ENCODE measurements around the gene CRCP. TPM values are rescaled to one million over a fixed set of nuclear protein-coding genes. Genes with fewer than 3 reads are reported as not detected.
"Not testable (repeated sequence)": the region's sequence is repeated elsewhere in the genome, so short reads cannot be mapped to it uniquely, and the experiment has no call there.

CRCP gene
- total RNA-seq, 2 donors from 2014 or later: 33.0 to 34.4 TPM

DNA sequence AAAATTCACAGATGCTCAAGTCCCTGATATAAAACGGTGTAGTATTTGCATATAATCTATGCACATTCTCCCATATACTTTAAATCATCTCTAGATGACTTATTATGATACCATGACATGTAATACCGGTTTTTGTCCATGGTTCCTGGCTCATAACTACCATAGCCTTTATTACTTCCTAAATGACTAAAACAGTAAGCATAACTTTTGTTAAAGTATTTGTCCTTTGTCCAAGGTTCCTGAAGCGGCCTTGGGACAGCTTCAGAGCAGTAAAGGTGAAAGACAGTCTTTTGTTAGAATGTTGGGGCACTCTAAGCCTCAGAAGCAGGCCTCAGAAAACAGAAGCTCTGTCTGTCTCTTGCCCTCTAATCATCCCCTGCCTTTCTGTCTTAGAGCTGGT lies 4.0 kb downstream of the CRCP start:
- no peaks in the 10 kb centered on the region for H3K9me3 ChIP-seq
- no peak for DNase-seq
- no peaks in the 10 kb centered on the region for H3K36me3 ChIP-seq
- no peak overlapping the region for H3K9ac ChIP-seq (ENCODE audit: low read depth in 2 of 2, low read length in 2 of 2)
- H3K4me3 ChIP-seq: no peak overlapping the region
- no peak overlapping the region for H3K27ac ChIP-seq
- TF ChIP-seq, protein P1, sequence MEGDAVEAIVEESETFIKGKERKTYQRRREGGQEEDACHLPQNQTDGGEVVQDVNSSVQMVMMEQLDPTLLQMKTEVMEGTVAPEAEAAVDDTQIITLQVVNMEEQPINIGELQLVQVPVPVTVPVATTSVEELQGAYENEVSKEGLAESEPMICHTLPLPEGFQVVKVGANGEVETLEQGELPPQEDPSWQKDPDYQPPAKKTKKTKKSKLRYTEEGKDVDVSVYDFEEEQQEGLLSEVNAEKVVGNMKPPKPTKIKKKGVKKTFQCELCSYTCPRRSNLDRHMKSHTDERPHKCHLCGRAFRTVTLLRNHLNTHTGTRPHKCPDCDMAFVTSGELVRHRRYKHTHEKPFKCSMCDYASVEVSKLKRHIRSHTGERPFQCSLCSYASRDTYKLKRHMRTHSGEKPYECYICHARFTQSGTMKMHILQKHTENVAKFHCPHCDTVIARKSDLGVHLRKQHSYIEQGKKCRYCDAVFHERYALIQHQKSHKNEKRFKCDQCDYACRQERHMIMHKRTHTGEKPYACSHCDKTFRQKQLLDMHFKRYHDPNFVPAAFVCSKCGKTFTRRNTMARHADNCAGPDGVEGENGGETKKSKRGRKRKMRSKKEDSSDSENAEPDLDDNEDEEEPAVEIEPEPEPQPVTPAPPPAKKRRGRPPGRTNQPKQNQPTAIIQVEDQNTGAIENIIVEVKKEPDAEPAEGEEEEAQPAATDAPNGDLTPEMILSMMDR (IDR thresholded peaks at IDR 0.05): no peak
- H3K27me3 ChIP-seq: no peaks in the 10 kb centered on the region
- intact Hi-C loops (cut with DNase I): no loop called here
- peaks cover 7% of the 10 kb centered on the region for H3K4me1 ChIP-seq

DNA sequence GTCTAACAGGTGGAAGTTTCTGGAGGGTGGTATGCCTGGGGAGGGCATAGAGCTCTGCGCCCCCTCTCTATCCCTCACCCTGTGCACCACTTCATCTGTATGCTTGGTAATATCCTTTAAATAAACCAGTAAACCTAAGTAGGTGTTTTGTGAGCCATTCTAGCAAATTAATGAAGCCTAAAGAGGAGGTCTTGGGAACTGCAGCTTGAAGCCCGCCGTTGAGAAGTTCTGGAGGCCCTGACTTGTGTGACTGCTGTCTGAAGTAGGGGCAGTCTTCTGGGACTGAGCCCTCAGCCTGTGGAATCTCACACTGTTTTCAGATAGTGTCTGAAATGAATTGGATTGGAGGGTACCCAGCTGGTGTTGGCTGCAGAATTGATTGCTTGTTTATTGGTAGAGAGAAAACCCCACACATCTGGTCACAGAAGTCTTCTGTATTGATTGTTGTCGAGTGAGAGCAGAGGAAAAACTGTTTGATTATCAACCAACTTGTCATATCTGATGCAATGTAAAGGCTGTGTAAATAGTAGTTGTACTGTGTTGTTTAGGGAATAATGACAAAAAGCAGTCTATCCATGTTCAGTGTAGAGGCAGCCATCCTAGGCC lies 4.7 kb downstream of the CRCP start:
- no peak for DNase-seq
- H3K9me3 ChIP-seq: no peaks in the 10 kb centered on the region
- no peak overlapping the region for H3K4me3 ChIP-seq
- no peak overlapping the region for H3K9ac ChIP-seq (ENCODE audit: low read depth in 2 of 2, low read length in 2 of 2)
- H3K4me1 ChIP-seq: peaks cover 4% of the 10 kb centered on the region
- TF ChIP-seq, protein P1 (IDR thresholded peaks at IDR 0.05): no peak
- intact Hi-C loops (cut with DNase I): no loop called here
- H3K36me3 ChIP-seq: no peaks in the 10 kb centered on the region
- no peak overlapping the region for H3K27ac ChIP-seq
- H3K27me3 ChIP-seq: no peaks in the 10 kb centered on the region

DNA sequence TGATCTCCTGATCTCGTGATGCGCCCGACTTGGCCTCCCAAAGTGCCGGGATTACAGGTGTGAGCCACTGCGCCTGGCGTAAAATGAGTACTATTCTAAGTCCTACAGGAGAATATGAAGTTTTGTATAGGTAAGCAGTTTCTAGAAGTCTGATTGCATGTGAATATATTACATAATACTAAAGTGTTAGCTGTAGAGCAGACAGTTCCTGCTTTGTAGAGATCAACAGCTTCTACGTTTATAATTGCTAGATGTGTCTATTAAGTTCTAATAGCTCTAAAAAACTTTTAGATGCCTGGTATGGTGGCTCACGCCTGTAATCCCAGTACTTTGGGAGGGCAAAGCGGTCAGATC lies 8.5 kb downstream of the CRCP start:
- H3K27ac ChIP-seq: no peak overlapping the region

DNA sequence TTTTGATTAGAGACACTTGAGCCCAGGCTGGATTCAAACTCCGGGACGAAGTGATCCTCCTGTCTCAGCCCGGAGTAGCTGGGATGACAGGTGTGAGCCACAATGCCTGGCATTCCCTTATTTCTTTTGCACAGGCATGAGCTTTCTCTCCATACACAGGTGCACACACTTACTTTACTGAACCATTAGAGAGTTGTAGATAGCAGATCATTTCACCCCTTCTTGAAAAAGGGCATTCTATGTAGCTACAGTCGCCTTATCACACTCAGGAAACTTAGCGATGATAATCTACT lies 9.9 kb downstream of the CRCP start:
- intact Hi-C loops (cut with DNase I); H3K27ac ChIP-seq; H3K4me1 ChIP-seq; H3K9ac ChIP-seq (ENCODE audit: low read depth in 2 of 2, low read length in 2 of 2); H3K27me3 ChIP-seq; H3K9me3 ChIP-seq; H3K4me3 ChIP-seq; H3K36me3 ChIP-seq; DNase-seq: not testable (repeated sequence)

More for the DNA sequence above, 8.5 kb downstream of the CRCP start:
- intact Hi-C loops (cut with DNase I): no loop called here
- Histone ChIP-seq H3K4me3 (no peak overlapping the region), H3K36me3 (no peaks in the 10 kb centered on the region), H3K4me1 (no peaks in the 10 kb centered on the region), H3K9me3 (no peaks in the 10 kb centered on the region), H3K27me3 (no peaks in the 10 kb centered on the region), H3K9ac (ENCODE audit: low read depth in 2 of 2, low read length in 2 of 2) (no peak overlapping the region)
- TF ChIP-seq, protein P1 (IDR thresholded peaks at IDR 0.05): no peak
- no peak for DNase-seq

DNA sequence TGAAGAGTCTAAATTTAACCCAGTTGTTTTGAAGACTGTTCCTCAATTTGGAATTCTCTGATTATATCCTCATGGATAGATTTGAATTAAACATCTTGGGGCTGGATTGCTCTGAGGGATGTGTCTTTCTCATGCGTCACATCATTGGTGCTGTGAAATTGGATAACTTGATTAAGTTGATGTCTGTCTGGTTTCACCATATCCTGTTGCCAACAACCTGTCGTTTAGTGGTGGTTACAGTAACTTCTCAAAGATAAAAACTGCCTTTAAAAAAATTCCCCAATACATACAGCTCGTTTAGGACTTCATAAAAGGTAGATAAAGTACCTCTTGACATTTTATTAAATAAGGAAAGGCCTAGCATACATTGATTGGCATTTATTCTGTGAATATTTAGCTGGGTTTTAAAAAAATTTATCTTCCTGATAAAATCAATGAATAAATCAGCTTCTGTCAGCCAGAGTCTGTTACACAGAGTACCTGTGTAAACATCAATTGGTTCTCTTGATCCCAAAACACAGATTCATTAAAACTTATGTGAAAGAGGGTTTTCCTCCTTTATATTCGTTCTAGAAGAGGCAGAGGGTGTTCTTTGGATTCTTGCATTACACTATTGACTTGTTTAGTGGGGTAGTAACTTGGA lies 10.5 kb downstream of the CRCP start:
- intact Hi-C loops (cut with DNase I): no loop called here
- Histone ChIP-seq H3K36me3 (no peaks in the 10 kb centered on the region), H3K9ac (ENCODE audit: low read depth in 2 of 2, low read length in 2 of 2) (no peak overlapping the region), H3K4me1 (no peaks in the 10 kb centered on the region), H3K27me3 (no peaks in the 10 kb centered on the region), H3K9me3 (no peaks in the 10 kb centered on the region), H3K27ac (no peak overlapping the region), H3K4me3 (no peak overlapping the region)
- TF ChIP-seq, protein P1 (IDR thresholded peaks at IDR 0.05): no peak
- no peak for DNase-seq

DNA sequence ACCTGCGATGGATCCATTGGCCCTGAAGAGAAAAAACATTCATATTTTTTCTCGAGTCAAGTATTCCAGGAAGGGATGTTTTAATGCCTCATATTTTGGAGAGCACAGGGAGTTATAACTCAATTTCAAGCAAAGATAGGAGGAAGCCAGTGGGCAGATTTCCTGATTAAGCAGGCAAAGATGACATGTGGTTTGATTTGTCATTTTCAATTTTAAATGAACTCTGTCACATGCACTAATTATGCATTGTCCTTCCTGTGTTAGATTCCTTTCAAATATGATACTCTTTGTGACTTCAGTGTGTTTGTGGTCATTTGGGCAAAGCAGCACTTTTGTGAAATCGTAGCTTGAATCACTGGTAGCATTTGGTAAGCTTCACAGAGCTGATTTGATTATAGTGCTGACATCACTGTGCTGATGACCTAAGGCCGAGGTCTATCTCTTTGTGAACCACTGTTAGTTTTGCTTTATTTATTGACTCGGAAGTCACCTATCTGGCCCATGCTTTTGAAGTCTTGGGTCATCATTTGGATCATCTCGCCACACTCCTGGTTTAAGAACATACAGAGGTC lies 11.2 kb downstream of the CRCP start:
- H3K9me3 ChIP-seq; H3K4me1 ChIP-seq; H3K9ac ChIP-seq (ENCODE audit: low read depth in 2 of 2, low read length in 2 of 2); H3K27ac ChIP-seq; intact Hi-C loops (cut with DNase I); DNase-seq; H3K36me3 ChIP-seq; H3K27me3 ChIP-seq; H3K4me3 ChIP-seq: not testable (repeated sequence)

DNA sequence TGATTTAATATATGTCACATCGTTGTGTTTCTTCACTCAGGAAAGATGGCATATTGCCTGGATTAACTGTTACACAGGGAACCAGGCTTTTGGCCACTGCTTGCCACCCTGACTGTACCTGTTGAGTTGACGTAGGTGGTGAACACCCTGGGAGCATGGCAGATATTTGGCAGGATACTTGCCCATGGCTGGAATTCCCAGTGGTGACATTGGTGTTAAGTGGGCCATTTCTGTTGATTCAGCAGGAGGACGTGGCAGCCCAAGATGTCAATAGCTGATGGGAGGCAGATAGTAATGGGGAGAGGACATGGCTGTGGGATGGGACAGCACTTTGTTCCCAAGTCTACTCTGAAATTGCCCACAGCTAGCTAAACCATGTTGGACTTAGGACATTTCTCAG lies 12.5 kb downstream of the CRCP start:
- H3K9me3 ChIP-seq; H3K27me3 ChIP-seq; intact Hi-C loops (cut with DNase I); H3K4me3 ChIP-seq; H3K36me3 ChIP-seq; H3K27ac ChIP-seq; H3K4me1 ChIP-seq; DNase-seq; H3K9ac ChIP-seq (ENCODE audit: low read depth in 2 of 2, low read length in 2 of 2): not testable (repeated sequence)
